NCI-H2171 (cell line): Measurements from ENCODE around the gene HYAL3.
"Not testable (repeated sequence)": the region's sequence is repeated elsewhere in the genome, so short reads cannot be mapped to it uniquely, and the experiment has no call there.

ENCODE experiments used
- DNase-seq: peaks from one replicate; lab custom pipeline; 2025; lab: John Stamatoyannopoulos, UW

Gene HYAL3

DNA sequence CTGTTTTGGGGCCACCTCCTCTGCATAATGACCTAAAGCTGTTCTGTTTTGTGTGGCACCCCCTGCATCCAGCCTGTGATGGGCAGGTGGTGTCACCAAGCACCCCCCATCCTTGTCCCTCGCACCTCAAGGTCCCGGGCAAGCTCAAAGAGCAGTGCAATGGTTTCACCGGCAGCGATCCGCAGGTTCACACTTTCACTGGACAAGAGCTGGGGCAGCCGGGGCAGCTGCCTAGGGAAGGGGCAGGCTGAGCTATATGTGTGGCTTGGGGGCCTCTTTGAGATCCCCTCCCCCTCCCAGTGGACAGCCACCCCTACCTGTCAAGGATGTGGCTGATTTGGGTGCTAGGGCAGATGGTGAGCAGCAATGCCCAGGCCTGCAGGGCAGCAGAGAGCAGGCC lies 10.1 kb downstream of the HYAL3 start:
- DNase-seq: no peak

DNA sequence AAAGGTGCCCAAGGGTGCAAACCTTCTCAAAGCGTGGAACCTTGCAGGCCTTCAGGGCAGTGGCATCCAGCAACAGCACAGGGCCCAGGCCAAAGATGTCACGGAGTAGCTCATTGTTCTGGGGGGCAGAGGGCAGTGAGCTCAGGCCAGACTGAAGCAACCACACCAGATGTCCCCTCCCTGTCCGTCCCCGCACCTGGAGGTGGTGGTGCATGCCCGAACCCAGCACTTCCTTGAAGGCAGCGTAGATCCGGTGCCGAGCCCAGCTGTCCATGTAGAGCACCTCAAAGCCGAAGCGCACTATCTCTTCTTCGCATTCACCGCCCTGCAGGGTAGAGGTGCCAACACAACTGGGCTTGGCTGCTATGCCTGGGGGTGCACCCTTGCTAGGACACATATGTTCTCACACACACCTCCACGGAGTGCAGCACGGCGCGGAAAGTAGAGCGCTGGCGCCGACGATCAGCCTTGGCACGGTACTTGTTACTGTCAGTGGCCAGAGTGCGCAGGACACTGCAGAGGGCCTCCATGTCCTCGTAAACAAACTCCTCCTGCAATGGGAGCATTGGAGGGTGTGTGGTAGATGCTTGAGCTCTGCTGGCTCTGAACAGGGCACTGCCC lies 10.7 kb downstream of the HYAL3 start:
- no peak for DNase-seq

- DNase-seq: no peak
These were observed 11.9 kb downstream of the HYAL3 start for GRCh38 chr3:50287262-50287661.

DNA sequence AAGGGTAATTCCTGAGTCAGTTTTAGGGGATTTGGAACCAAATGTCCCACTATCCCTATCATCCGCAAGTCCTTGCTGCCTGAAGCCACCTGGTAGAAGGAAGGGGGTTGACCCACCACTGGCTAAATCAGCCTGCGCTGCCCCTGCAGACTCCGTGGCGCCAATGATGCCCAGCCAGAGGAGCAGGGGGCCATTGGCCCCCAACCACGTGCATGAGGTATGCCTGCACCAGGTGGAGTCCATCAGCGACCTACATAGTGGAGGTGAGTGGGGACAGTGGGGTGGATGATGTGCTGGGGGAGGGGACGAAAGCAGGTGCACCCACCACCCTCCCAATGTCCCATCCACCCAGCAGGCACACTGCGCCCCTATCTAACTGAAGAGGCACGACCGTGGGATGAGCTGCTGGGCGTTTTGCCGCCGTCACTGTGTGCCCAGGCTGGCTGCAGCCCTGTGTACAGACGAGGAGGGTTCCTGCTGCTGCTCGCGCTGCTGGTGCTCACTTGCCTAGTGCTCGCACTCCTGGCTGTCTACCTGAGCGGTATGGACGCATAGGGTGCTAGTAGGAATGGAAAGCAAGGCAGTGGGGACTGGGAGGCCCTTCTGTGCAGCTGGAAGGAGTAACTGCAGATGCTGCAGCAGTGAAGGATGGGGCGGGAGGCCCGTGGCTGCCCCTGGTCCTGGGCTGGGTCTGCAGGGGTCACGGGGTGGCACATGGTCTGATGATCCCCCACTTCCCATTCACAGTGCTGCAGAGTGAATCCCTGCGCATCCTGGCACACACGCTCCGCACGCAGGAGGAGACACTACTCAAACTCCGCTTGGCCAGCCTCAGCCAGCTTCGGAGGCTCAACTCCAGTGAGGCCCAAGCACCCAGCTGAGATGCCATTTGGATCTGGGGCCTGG lies 12.6 kb downstream of the HYAL3 start:
- no peak for DNase-seq

- DNase-seq: not testable (repeated sequence)
These were observed 15.1 kb downstream of the HYAL3 start for GRCh38 chr3:50284121-50284520.

- no peak for DNase-seq
These were observed 19.8 kb downstream of the HYAL3 start for GRCh38 chr3:50279255-50280016.

- DNase-seq: no peak
These were observed 20.4 kb downstream of the HYAL3 start, which contains the start of gene LSMEM2 for GRCh38 chr3:50278880-50279224. Gene LSMEM2, plus strand, starts transcription at chr3:50279087. Its CDS starts 27 bp downstream, at chr3:50279114.

- DNase-seq: no peak
These were observed 20.9 kb downstream of the HYAL3 start for GRCh38 chr3:50278123-50278879.

- no peak for DNase-seq
These were observed 22.5 kb downstream of the HYAL3 start for GRCh38 chr3:50276762-50277101.

DNA sequence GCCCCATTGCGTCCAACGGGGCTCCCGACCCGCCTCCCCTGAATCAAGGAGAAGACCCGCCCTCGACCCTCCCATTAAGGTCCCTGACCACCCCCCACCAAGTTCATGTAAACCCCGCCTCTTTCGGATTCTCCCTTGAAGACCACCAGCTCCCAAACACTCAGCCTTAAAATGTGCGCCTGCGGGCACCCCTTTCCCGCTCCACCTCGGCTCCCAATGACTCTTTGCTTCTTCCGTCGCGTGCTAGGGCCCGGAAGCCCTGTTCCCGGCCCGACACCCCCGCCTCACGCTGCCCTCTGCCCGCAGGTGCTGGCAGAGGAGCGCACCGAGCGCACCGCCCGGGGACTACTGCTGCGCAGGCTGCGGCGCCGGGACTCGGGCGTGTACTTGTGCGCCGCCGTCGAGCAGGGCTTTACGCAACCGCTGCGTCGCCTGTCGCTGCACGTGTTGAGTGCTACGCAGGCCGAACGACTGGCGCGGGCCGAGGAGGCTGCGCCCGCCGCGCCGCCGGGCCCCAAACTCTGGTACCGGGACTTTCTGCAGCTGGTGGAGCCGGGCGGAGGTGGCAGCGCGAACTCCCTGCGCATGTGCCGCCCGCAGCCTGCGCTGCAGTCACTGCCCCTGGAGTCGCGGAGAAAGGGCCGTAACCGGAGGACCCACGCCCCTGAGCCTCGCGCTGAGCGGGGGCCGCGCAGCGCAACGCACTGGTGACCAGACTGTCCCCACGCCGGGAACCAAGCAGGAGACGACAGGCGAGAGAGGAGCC lies 23.0 kb downstream of the HYAL3 start:
- DNase-seq: no peak

GRCh38 chr3:50275141-50275995 lies 23.8 kb downstream of the HYAL3 start:
- DNase-seq: no peak

DNA sequence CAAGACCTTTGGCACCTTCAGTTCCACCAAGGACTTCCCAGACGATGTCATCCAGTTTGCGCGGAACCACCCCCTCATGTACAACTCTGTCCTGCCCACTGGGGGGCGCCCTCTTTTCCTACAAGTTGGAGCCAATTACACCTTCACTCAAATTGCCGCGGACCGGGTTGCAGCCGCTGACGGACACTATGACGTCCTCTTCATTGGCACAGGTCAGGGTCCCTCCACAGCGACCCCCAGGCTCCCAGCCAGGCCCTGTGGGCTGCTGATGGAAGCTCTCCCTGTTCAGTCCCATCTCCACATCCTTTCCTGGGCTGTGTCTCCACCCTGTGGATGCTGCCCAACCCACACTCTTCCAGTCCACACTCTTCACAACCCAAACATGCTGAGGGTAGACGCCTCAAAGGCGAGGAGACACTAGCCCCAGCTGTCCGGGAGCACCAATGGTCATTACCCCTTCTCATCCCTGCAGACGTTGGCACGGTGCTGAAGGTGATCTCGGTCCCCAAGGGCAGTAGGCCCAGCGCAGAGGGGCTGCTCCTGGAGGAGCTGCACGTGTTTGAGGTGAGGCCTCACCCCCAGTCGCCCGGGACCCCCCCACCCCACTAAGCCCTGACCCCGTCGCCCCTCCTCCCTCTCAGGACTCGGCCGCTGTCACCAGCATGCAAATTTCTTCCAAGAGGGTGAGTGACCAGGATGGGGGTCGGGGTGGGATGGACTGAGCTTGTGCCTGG lies 24.7 kb downstream of the HYAL3 start:
- no peak for DNase-seq

GRCh38 chr3:50273689-50274065 lies 25.5 kb downstream of the HYAL3 start:
- no peak for DNase-seq

DNA sequence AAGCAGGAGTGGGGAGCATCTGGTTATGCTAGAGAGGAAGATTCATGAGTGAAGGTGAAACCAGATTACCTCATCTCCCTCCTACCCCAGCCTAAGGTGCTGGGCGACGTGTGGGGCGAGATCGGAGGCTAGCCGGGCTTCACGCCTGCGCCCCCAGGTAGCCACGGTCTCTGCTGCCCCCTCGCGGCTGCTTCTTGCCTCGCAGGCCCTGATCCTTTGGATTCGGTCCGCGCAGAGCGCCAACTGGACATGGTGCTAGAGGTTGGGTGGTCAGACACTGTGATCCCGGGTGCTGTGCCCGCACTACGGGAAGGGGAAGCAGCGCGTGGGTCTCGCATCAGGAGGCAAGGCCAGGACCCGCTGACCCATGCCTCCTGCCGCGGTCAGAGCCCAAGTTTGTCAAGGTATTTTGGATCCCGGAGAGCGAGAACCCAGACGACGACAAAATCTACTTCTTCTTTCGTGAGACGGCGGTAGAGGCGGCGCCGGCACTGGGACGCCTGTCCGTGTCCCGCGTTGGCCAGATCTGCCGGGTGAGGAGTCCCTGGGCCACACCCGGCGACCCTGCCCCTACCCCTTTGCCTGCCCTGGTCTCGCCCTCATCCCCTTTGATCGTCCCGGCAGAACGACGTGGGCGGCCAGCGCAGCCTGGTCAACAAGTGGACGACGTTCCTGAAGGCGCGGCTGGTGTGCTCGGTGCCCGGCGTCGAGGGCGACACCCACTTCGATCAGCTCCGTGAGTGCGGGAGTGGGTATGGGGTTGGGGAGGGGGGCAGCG lies 26.1 kb downstream of the HYAL3 start:
- DNase-seq: peak; percentile 35

- DNase-seq: not testable (repeated sequence)
These were observed 26.7 kb downstream of the HYAL3 start for GRCh38 chr3:50272538-50272910.

DNA sequence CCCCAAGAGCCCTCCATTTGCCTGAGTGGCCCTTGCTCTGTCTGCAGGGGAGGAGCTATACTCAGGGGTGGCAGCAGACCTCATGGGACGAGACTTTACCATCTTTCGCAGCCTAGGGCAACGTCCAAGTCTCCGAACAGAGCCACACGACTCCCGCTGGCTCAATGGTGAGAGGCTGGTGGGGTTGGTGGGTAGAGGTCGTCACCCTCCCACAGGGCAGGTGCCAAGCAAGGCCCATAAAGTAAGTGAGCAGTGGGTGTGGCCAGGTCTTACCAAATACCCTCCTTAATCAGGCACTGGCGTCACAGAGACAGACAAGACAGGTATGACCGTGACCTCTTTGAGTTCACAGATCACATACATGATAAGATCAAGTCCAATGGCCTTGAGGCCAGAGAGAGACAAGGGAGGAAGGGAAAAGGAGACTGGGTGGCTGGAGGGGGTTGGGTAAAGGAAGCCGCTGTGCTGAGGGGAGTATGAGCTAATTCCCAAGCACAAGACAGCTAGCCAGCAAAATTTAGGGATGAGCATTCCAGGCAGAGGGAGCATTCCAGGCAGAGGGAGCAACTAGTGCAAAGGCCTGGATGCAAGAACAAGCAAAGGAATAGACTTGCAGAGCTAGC lies 27.8 kb downstream of the HYAL3 start:
- DNase-seq: no peak

DNA sequence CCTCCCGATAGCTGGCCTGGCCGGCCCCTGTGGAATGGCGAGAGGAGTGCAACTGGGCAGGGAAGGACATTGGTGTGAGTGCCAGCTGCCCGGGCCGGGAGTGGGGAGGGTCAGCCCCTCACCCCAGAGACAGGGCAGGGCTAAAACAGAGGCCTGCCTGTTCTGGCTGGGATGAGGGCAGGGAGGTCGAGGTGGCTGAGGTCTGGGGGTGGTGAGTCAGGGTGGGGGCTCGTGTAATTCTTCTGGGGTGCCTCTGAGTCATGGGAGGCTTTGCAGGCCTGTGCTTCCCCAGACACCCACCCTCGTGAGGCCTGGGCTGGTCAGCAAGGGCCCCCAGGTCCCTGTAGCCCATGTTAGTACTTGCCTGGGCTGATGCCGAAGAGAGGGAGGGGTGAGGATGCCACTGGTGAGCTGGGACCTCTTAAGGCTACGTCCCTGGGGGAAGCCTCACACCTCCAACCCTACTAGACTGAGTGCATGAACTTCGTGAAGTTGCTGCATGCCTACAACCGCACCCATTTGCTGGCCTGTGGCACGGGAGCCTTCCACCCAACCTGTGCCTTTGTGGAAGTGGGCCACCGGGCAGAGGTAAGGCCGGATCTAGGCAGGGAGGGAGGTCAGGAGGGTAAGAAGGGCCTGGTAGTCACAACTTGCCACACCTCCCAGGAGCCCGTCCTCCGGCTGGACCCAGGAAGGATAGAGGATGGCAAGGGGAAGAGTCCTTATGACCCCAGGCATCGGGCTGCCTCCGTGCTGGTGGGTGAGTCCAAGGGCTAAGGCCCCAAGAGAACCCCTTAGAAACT lies 28.6 kb downstream of the HYAL3 start:
- no peak for DNase-seq

DNA sequence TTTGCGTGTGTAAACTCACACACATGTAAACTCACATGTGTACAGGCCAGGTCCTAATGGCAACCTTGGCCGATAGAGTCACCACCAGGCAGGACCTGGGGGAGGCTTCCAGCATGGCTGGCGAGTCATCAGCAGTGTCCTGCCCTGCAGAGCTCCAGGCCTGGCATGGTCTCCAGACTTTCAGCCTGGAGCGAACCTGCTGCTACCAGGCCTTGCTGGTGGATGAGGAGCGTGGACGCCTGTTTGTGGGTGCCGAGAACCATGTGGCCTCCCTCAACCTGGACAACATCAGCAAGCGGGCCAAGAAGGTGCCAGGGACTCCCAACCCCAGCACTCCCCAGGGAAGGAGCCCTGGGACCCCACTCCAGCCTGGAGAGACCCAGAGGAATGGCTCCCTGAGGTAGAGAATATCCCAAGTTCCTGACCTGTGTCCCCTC lies 29.2 kb downstream of the HYAL3 start:
- DNase-seq: no peak
